Measurements from ENCODE around the gene HDC. TPM values are rescaled to one million over a fixed set of nuclear protein-coding genes. Genes with fewer than 3 reads are reported as not detected.

The HDC gene, protein sequence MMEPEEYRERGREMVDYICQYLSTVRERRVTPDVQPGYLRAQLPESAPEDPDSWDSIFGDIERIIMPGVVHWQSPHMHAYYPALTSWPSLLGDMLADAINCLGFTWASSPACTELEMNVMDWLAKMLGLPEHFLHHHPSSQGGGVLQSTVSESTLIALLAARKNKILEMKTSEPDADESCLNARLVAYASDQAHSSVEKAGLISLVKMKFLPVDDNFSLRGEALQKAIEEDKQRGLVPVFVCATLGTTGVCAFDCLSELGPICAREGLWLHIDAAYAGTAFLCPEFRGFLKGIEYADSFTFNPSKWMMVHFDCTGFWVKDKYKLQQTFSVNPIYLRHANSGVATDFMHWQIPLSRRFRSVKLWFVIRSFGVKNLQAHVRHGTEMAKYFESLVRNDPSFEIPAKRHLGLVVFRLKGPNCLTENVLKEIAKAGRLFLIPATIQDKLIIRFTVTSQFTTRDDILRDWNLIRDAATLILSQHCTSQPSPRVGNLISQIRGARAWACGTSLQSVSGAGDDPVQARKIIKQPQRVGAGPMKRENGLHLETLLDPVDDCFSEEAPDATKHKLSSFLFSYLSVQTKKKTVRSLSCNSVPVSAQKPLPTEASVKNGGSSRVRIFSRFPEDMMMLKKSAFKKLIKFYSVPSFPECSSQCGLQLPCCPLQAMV
- 0.05 to 0.07 TPM in 2 of 5 replicates, not detected in the others for total RNA-seq (2022; extraction: Qiagen RNA extraction; ENCODE audit: low read depth)

DNA sequence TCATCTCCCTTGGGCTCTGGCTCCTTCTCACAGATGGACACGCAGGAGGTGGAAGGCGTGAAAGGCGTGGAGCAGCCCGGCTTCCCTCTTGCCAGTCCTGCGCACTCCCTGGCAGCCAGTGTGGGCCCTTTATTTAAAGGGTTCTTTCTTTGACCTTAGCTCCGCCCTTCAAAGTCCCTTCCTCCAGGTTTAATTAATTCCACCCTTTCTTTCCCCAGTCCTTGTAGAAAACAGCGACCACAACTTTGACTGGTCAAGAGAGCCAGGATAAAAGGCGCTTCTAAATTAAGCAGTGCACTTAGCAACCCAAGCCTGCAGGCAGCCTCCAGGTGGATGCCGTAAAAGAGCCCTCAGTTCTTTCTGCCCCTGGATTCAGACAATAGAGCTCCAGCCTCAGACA lies at the start of gene HDC:
Gene HDC, minus strand, starts transcription at position 107 of the 400 bp plus-strand sequence. Its CDS starts 103 bp downstream, at position 4.

Other genes starting within 250 kb of the HDC start
- 0.47 to 1.1 TPM (median 0.78 TPM) in 5 replicates for gene ATP8B4, start 146.5 kb downstream of the HDC start, total RNA-seq (2022; extraction: Qiagen RNA extraction; ENCODE audit: low read depth)
- gene SLC27A2, start 83.5 kb downstream of the HDC start, total RNA-seq (2022; extraction: Qiagen RNA extraction; ENCODE audit: low read depth) = 28.1 to 33.7 TPM (median 29.4 TPM) in 5 replicates
- gene GABPB1, start 89.5 kb upstream of the HDC start, total RNA-seq (2022; extraction: Qiagen RNA extraction; ENCODE audit: low read depth) = 30.2 to 37.0 TPM (median 33.3 TPM) in 5 replicates
- gene USP8, start 158.7 kb upstream of the HDC start, total RNA-seq (2022; extraction: Qiagen RNA extraction; ENCODE audit: low read depth) = 22.0 to 55.2 TPM (median 41.4 TPM) in 5 replicates

Data from A549 treated with RU486 at 1 μM for 4 hours (cell line).